PFSK-1 (cell line): ENCODE data around the gene TRAPPC2B.

Source experiments
- FOXP2 ChIP-seq: optimal IDR thresholded peaks from 2 replicates; pipeline ENCODE3; 2011; ENCODE audit warnings: borderline replicate concordance, control low read depth, inconsistent platforms; ENCODE audit not compliant: insufficient read depth; ENCODE audit errors: extremely low read length, extremely low read depth
- POLR2AphosphoS5 ChIP-seq: IDR thresholded peaks from 2 replicates; pipeline ENCODE4 v1.6.1; 2012; ENCODE audit warnings: low read depth, mild to moderate bottlenecking, control low read depth, low read length, moderate library complexity
- SIN3A ChIP-seq: IDR thresholded peaks from 2 replicates; pipeline ENCODE4 v1.6.1; 2012; ENCODE audit warnings: mild to moderate bottlenecking, low read length, moderate library complexity, borderline replicate concordance; ENCODE audit not compliant: insufficient read depth
- TAF1 ChIP-seq: IDR thresholded peaks from 2 replicates; pipeline ENCODE4 v1.6.1; 2012; ENCODE audit warnings: low read length, control low read depth, borderline replicate concordance; ENCODE audit not compliant: insufficient read depth
- TF ChIP-seq, protein P1 (sequence below), 2 experiments: IDR thresholded peaks; 2 replicates each; pipeline versions ENCODE4 v1.6.1 to v1.8.0; 2011 to 2012; ENCODE audit warnings: low read depth in 2 of 2, low read length in 2 of 2, control low read depth in 1 of 2, inconsistent platforms in 1 of 2, mild to moderate bottlenecking in 1 of 2, moderate library complexity in 1 of 2; ENCODE audit not compliant: insufficient read depth in 1 of 2

Gene TRAPPC2B

GRCh38 chr19:57350877-57351805 lies 12.2 kb upstream of the TRAPPC2B start, which contains the start of gene ZNF304:
ZNF304 (plus strand) TSS chr19:57351271; CDS start chr19:57351665, 394 bp downstream.
- TF ChIP-seq TAF1 (no peak), POLR2AphosphoS5 (peak; percentile 58; the same call in 1 of the 2 replicates), SIN3A (peak; percentile 61; the same call in 1 of the 2 replicates), FOXP2 (peak; percentile 9)
- TF ChIP-seq, protein P1, sequence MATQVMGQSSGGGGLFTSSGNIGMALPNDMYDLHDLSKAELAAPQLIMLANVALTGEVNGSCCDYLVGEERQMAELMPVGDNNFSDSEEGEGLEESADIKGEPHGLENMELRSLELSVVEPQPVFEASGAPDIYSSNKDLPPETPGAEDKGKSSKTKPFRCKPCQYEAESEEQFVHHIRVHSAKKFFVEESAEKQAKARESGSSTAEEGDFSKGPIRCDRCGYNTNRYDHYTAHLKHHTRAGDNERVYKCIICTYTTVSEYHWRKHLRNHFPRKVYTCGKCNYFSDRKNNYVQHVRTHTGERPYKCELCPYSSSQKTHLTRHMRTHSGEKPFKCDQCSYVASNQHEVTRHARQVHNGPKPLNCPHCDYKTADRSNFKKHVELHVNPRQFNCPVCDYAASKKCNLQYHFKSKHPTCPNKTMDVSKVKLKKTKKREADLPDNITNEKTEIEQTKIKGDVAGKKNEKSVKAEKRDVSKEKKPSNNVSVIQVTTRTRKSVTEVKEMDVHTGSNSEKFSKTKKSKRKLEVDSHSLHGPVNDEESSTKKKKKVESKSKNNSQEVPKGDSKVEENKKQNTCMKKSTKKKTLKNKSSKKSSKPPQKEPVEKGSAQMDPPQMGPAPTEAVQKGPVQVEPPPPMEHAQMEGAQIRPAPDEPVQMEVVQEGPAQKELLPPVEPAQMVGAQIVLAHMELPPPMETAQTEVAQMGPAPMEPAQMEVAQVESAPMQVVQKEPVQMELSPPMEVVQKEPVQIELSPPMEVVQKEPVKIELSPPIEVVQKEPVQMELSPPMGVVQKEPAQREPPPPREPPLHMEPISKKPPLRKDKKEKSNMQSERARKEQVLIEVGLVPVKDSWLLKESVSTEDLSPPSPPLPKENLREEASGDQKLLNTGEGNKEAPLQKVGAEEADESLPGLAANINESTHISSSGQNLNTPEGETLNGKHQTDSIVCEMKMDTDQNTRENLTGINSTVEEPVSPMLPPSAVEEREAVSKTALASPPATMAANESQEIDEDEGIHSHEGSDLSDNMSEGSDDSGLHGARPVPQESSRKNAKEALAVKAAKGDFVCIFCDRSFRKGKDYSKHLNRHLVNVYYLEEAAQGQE (IDR thresholded peaks at IDR 0.05; ENCODE audit: insufficient read depth in 1 of 2, low read depth in 2 of 2, low read length in 2 of 2): no peak

DNA sequence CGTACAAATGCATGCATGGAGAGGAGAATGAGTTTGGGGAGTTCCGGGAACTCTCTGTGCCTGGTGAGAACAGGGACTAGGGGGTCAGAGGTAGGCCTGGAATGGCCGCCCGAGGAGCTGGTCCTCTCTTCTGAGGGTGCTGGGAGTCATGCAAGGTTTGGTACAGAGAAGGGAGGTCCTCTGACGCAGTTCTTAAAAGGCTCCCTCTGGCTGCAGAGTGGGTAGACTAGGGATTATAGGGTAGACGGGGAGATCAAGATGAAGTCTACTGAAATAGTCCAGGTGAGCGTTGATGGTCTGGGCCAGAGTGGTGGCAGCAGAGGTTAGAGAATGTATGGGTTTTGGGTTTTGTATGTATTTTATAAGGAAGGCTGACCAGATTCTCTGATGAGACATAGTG lies 11.5 kb upstream of the TRAPPC2B start:
- TF ChIP-seq, protein P1 (IDR thresholded peaks at IDR 0.05; ENCODE audit: insufficient read depth in 1 of 2, low read depth in 2 of 2, low read length in 2 of 2): no peak
- TF ChIP-seq SIN3A (no peak), TAF1 (no peak), POLR2AphosphoS5 (no peak), FOXP2 (no peak)

DNA sequence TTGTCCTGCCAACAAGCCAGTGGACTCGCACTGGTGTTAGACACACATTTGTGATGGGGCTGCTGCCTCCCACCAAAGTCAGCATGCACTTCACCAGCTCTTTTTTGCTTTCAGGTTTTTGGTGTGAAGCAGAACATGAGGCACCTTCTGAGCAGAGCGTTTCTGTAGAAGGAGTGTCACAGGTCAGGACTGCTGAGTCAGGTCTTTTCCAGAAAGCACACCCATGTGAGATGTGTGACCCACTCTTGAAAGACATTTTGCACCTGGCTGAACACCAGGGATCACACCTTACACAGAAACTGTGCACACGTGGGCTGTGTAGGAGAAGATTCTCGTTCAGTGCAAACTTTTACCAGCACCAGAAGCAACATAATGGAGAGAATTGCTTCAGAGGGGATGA lies 7.4 kb upstream of the TRAPPC2B start:
- TF ChIP-seq, protein P1 (IDR thresholded peaks at IDR 0.05; ENCODE audit: insufficient read depth in 1 of 2, low read depth in 2 of 2, low read length in 2 of 2): no peak
- no peak for TF ChIP-seq FOXP2
- TF ChIP-seq SIN3A: no peak
- no peak for TF ChIP-seq POLR2AphosphoS5
- no peak for TF ChIP-seq TAF1

DNA sequence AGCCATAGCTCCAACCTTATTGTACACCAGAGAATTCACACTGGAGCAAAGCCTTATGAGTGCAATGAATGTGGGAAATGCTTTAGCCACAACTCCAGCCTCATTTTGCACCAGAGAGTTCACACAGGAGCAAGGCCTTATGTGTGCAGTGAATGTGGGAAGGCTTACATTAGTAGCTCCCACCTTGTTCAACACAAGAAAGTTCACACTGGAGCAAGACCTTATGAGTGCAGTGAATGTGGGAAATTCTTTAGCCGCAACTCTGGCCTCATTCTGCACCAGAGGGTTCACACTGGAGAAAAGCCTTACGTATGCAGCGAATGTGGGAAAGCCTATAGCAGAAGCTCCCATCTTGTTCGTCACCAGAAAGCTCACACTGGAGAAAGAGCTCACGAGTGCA lies 5.9 kb upstream of the TRAPPC2B start:
- TF ChIP-seq TAF1 (no peak), FOXP2 (no peak), POLR2AphosphoS5 (no peak)
- TF ChIP-seq, protein P1 (IDR thresholded peaks at IDR 0.05; ENCODE audit: insufficient read depth in 1 of 2, low read depth in 2 of 2, low read length in 2 of 2): no peak
